Transverse colon (tissue), 4 donors: ENCODE measurements around the gene E2F7.
A peak's percentile ranks its signal among the peaks of the same experiment; 100 is the strongest.

Source experiments
- CTCF ChIP-seq, 5 experiments: fragments of 200-600 bp in 3 of 5; fragments of 450-650 bp in 2 of 5; sonication (generic) in 3 of 5; IDR thresholded peaks; 1 replicate in 2 of 5; 2 replicates in 3 of 5; pipeline ENCODE4 v1.5.1; 2016 to 2017; ENCODE audit warnings: antibody characterized with exemption in 5 of 5, inconsistent platforms in 3 of 5, mild to moderate bottlenecking in 2 of 5, moderate library complexity in 1 of 5
- EP300 ChIP-seq: sonication (generic); formaldehyde crosslinking; IDR thresholded peaks from one replicate; pipeline ENCODE4 v1.6.1; 2017; ENCODE audit warnings: antibody characterized with exemption, low read depth
- POLR2A ChIP-seq: fragments of 450-650 bp; IDR thresholded peaks from one replicate; pipeline ENCODE4 v1.6.1; 2016; ENCODE audit warnings: antibody characterized with exemption, mild to moderate bottlenecking, moderate library complexity
- POLR2AphosphoS5 ChIP-seq, 3 donors: sonication (generic); formaldehyde crosslinking; IDR thresholded peaks; one replicate each; pipeline ENCODE4 v1.6.1; 2016; ENCODE audit warnings: antibody characterized with exemption in 3 of 3

- TF ChIP-seq POLR2A (no peak), CTCF (IDR thresholded peaks at IDR 0.05) (no peak), EP300 (no peak), POLR2AphosphoS5 (IDR thresholded peaks at IDR 0.05) (peak in 1 of 3 donors; percentile 13)
Observed at GRCh38 chr12:77065361-77066204, at the start of gene E2F7.
